Activated CD4-positive, CD25-positive, alpha-beta regulatory T cell treated with anti-CD3 and anti-CD28 coated beads, Interleukin-2, amount 50 U/mL, for 24 hours (primary cell): ENCODE measurements around the gene SEC14L2.

Experiments used
- ATAC-seq, 2 donors: fragments of 150-1000 bp; cut with Tn5 transposase; one replicate each; pipeline ENCODE4 v1.10.0; 2021; ENCODE audit warnings: mild to moderate bottlenecking in 1 of 2, moderate library complexity in 1 of 2

SEC14L2 gene

GRCh38 chr22:30406400-30406799 is 9.6 kb downstream of the SEC14L2 start:
- ATAC-seq, result no peak

- ATAC-seq, result no peak
Measured at GRCh38 chr22:30408388-30409102, 11.7 kb downstream of the SEC14L2 start.

- no peak for ATAC-seq
Measured at GRCh38 chr22:30411780-30412179, 15.0 kb downstream of the SEC14L2 start.

- ATAC-seq, result no peak
Measured at GRCh38 chr22:30413001-30413400, 16.2 kb downstream of the SEC14L2 start.

GRCh38 chr22:30413745-30414524 is 17.1 kb downstream of the SEC14L2 start:
- no peak for ATAC-seq

GRCh38 chr22:30414525-30415047 is 17.8 kb downstream of the SEC14L2 start:
- no peak for ATAC-seq

GRCh38 chr22:30416403-30416802 is 19.6 kb downstream of the SEC14L2 start:
- no peak for ATAC-seq

- no peak for ATAC-seq
Measured at GRCh38 chr22:30416837-30417236, 20.0 kb downstream of the SEC14L2 start.

GRCh38 chr22:30420347-30421125 is 23.7 kb downstream of the SEC14L2 start:
- ATAC-seq, result no peak

GRCh38 chr22:30421695-30422480 is 25.1 kb downstream of the SEC14L2 start:
- ATAC-seq, result no peak

- no peak for ATAC-seq
Measured at GRCh38 chr22:30422481-30423300, 25.9 kb downstream of the SEC14L2 start.

- peak; percentile 8 for ATAC-seq
Measured at GRCh38 chr22:30423301-30423958, 26.6 kb downstream of the SEC14L2 start.

GRCh38 chr22:30423959-30424533 is 27.2 kb downstream of the SEC14L2 start:
- ATAC-seq, result peak; percentile 92 to 94

GRCh38 chr22:30424534-30425326 is 27.9 kb downstream of the SEC14L2 start:
- ATAC-seq, result no peak

GRCh38 chr22:30425327-30425615 is 28.5 kb downstream of the SEC14L2 start:
- ATAC-seq, result no peak

- no peak for ATAC-seq
Measured at GRCh38 chr22:30425616-30426387, 29.0 kb downstream of the SEC14L2 start, which contains the start of gene MTFP1. Gene MTFP1, plus strand, starts transcription at chr22:30425768. Its CDS starts 112 bp downstream, at chr22:30425880.

GRCh38 chr22:30426388-30427353 is 29.9 kb downstream of the SEC14L2 start:
- ATAC-seq, result peak; percentile 23 to 41

GRCh38 chr22:30427871-30428270 is 31.1 kb downstream of the SEC14L2 start:
- ATAC-seq, result no peak
